PC-9 (cell line): Measurements from ENCODE around the gene TRIM9.

Experiments used
- CTCF ChIP-seq: fragments of 200-600 bp; sonication (generic); conservative IDR thresholded peaks from 2 replicates; pipeline ENCODE4 v1.6.1; 2017; ENCODE audit warnings: mixed run types, antibody characterized with exemption, mild to moderate bottlenecking, moderate library complexity
- EZH2 ChIP-seq: fragments of 200-600 bp; sonication (generic); IDR thresholded peaks from 2 replicates; pipeline ENCODE4 v1.8.0; 2017; ENCODE audit warnings: antibody characterized with exemption, low read depth

GRCh38 chr14:50936016-50936340 is 158.9 kb downstream of the TRIM9 start:
- TF ChIP-seq CTCF: no peak
- TF ChIP-seq EZH2: no peak
